Kidney (tissue), 14 donors: Measurements from ENCODE around the gene RASAL2. TPM values are rescaled to one million over a fixed set of nuclear protein-coding genes. Genes with fewer than 3 reads are reported as not detected.

Source experiments
- DNase-seq, 5 donors: peaks; one replicate each; pipeline ENCODE4 v3.0.0-alpha.2; 2013 to 2020
- FAIRE-seq: peaks from 2 replicates; lab custom pipeline; 2012; peaks lifted over from hg19 to GRCh38; lab: Jason Lieb, UNC
- H3K27ac ChIP-seq, 2 donors: one replicate each; pipeline ENCODE4 v1.7.0; 2013; ENCODE audit warnings: low read depth in 2 of 2, low read length in 2 of 2, inconsistent platforms in 1 of 2
- H3K27me3 ChIP-seq: one replicate; pipeline ENCODE4 v1.7.1; 2013; ENCODE audit warnings: low read length, inconsistent platforms; ENCODE audit not compliant: control insufficient read depth, insufficient read depth
- H3K36me3 ChIP-seq, 3 donors: one replicate each; pipeline versions ENCODE4 v1.7.0 to v1.7.1; 2013; ENCODE audit warnings: low read length in 3 of 3, control low read depth in 1 of 3, inconsistent platforms in 1 of 3; ENCODE audit not compliant: insufficient read depth in 3 of 3, control insufficient read depth in 2 of 3
- H3K4me1 ChIP-seq, 3 donors: one replicate each; pipeline versions ENCODE4 v1.7.0 to v1.7.1; 2013; ENCODE audit warnings: low read length in 3 of 3, inconsistent platforms in 1 of 3, low read depth in 1 of 3; ENCODE audit not compliant: control insufficient read depth in 2 of 3, insufficient read depth in 2 of 3
- H3K4me3 ChIP-seq, 3 donors: one replicate each; pipeline versions ENCODE4 v1.7.0 to v1.8.1; 2013; ENCODE audit warnings: low read length in 3 of 3, control low read depth in 1 of 3, inconsistent platforms in 1 of 3
- H3K9ac ChIP-seq, 3 donors: one replicate each; pipeline versions ENCODE4 v1.7.0 to v1.7.1; 2013; ENCODE audit warnings: low read length in 3 of 3, control low read depth in 1 of 3, inconsistent platforms in 1 of 3
- H3K9me3 ChIP-seq, 3 donors: one replicate each; pipeline versions ENCODE4 v1.7.0 to v1.7.1; 2013; ENCODE audit warnings: low read length in 3 of 3, control low read depth in 1 of 3, inconsistent platforms in 1 of 3; ENCODE audit not compliant: control insufficient read depth in 2 of 3, insufficient read depth in 1 of 3
- CTCF ChIP-seq: IDR thresholded peaks from 3 replicates; pipeline ENCODE4 v1.5.1; 2012; ENCODE audit warnings: mild to moderate bottlenecking, moderate library complexity, borderline replicate concordance; ENCODE audit not compliant: insufficient read depth; ENCODE audit errors: extremely low read depth
- intact Hi-C: fragments of 100-400 bp; cut with DNase I; formaldehyde crosslinking; loops from one replicate; pipeline ENCODE4 v1.11.1; 2022
- polyA plus RNA-seq: library from polyadenylated mRNA; stranded (reverse); fragments of 350-450 nt; fragmentation: Illumina TruSeq; extraction: RNeasy Lipid Tissue Mini Kit (QIAGEN cat#74804); gene quantifications from one replicate; pipeline ENCODE4 v1.2.3, GENCODE V29; 2014; ENCODE audit warnings: low read depth, low replicate concordance; ENCODE audit not compliant: insufficient read depth
- total RNA-seq: library from RNA; stranded (reverse); fragmentation: NEBNext Ultra II Directional; extraction: Animal tissue kit (Norgen Biotek cat#: 25700); gene quantifications from one replicate; pipeline ENCODE4 v1.2.1, GENCODE V29; 2021
- donor health status: control.
- donor health status: control.
- donor health status: control.
- donor health status: control.
- donor health status: control.
- donor health status: DM: yes; HTN: yes; CAD: no.
- donor health status: Normal renal cell carcinoma (clear cell type).

The RASAL2 gene
- total and polyA plus RNA-seq, 2 donors from 2014 or later: 2.2 to 26.5 TPM

GRCh38 chr1:178300352-178300699 is 206.4 kb downstream of the RASAL2 start:
- H3K9ac ChIP-seq: no peak overlapping the region
- H3K27ac ChIP-seq: no peak overlapping the region
- intact Hi-C loops: loop anchor here (10.0 kb wide), 1 partner anchor 204 kb away; no protein-coding TSS in a partner anchor

GRCh38 chr1:178301141-178301540 is 207.2 kb downstream of the RASAL2 start:
- FAIRE-seq (no peak), DNase-seq (no peak)
- Histone ChIP-seq H3K36me3 (no peaks in the 10 kb centered on the region), H3K9me3 (no peaks in the 10 kb centered on the region), H3K4me1 (peaks cover 3 to 4% (median 4%) of the 10 kb centered on the region in 3 donors), H3K4me3 (no peak overlapping the region), H3K9ac (no peak overlapping the region), H3K27me3 (no peaks in the 10 kb centered on the region), H3K27ac (no peak overlapping the region)
- intact Hi-C loops: loop anchor here (10.0 kb wide), 1 partner anchor 204 kb away; no protein-coding TSS in a partner anchor
- no peak for TF ChIP-seq CTCF

More at GRCh38 chr1:178300352-178300699, 206.4 kb downstream of the RASAL2 start:
- no peaks in the 10 kb centered on the region for H3K9me3 ChIP-seq
- FAIRE-seq (peak; percentile 23), DNase-seq (no peak)
- H3K36me3 ChIP-seq: no peaks in the 10 kb centered on the region
- H3K4me3 ChIP-seq: peak overlapping the region in 1 of 3 donors; percentile 22
- H3K4me1 ChIP-seq: peaks cover 3 to 4% (median 4%) of the 10 kb centered on the region in 3 donors
- no peaks in the 10 kb centered on the region for H3K27me3 ChIP-seq
- TF ChIP-seq CTCF: no peak

- Histone ChIP-seq H3K27me3 (no peaks in the 10 kb centered on the region), H3K4me3 (no peak overlapping the region), H3K36me3 (no peaks in the 10 kb centered on the region), H3K27ac (no peak overlapping the region), H3K9ac (no peak overlapping the region), H3K4me1 (peaks cover 0 to 4% (median 0%) of the 10 kb centered on the region in 3 donors), H3K9me3 (no peaks in the 10 kb centered on the region)
- DNase-seq: no peak
- no peak for FAIRE-seq
- no peak for TF ChIP-seq CTCF
- intact Hi-C loops: loop anchor here (10.0 kb wide), 1 partner anchor 198 kb away; no protein-coding TSS in a partner anchor
These were observed 213.4 kb downstream of the RASAL2 start for GRCh38 chr1:178307264-178307663.

- Histone ChIP-seq H3K4me3 (no peak overlapping the region), H3K36me3 (no peaks in the 10 kb centered on the region), H3K9ac (no peak overlapping the region), H3K9me3 (no peaks in the 10 kb centered on the region), H3K4me1 (peaks cover 0 to 4% (median 0%) of the 10 kb centered on the region in 3 donors), H3K27me3 (no peaks in the 10 kb centered on the region), H3K27ac (no peak overlapping the region)
- DNase-seq: no peak
- FAIRE-seq: no peak
- TF ChIP-seq CTCF: no peak
- intact Hi-C loops: loop anchor here (10.0 kb wide), 1 partner anchor 196 kb away; no protein-coding TSS in a partner anchor
These were observed 214.5 kb downstream of the RASAL2 start for GRCh38 chr1:178308438-178308837.
